HL-60 (cell line): ENCODE results near the gene BCAS4.

ENCODE experiments used
- DNase-seq, 2 experiments: peaks; one replicate each; pipeline ENCODE4 v3.0.0-alpha.2; 2010 to 2020; ENCODE audit warnings: low read depth in 1 of 2, low spot score in 1 of 2
- H3K27ac ChIP-seq: fragments of 250-450 bp; sonication (Bioruptor Pico); replicated peaks from 2 replicates; pipeline ENCODE4 v1.5.1; 2020; ENCODE audit warnings: mild to moderate bottlenecking, moderate library complexity
- H3K27me3 ChIP-seq: fragments of 250-450 bp; sonication (Bioruptor Pico); 2 replicates; pipeline ENCODE4 v1.5.1; 2021; ENCODE audit warnings: mild to moderate bottlenecking, moderate library complexity; ENCODE audit not compliant: insufficient read depth, poor library complexity, severe bottlenecking
- H3K4me3 ChIP-seq: replicated peaks from 2 replicates; pipeline ENCODE4 v1.5.1; 2011; ENCODE audit warnings: mild to moderate bottlenecking, control low read depth, low read length; ENCODE audit not compliant: insufficient read depth
- GABPA ChIP-seq: IDR thresholded peaks from 2 replicates; pipeline ENCODE4 v1.6.1; 2012; ENCODE audit warnings: low read depth
- POLR2AphosphoS5 ChIP-seq: IDR thresholded peaks from 2 replicates; pipeline ENCODE4 v1.6.1; 2012; ENCODE audit warnings: low read depth
- SPI1 ChIP-seq: IDR thresholded peaks from 2 replicates; pipeline ENCODE4 v1.6.1; 2012; ENCODE audit warnings: low read depth, mild to moderate bottlenecking, borderline replicate concordance
- TF ChIP-seq, protein P1 (sequence below): IDR thresholded peaks from 2 replicates; pipeline ENCODE4 v1.6.1; 2012; ENCODE audit warnings: low read depth; ENCODE audit not compliant: insufficient replicate concordance
- TF ChIP-seq, protein P2 (sequence below): IDR thresholded peaks from one replicate; pipeline ENCODE4 v1.5.1; 2011; ENCODE audit warnings: low read length, control low read depth, inconsistent platforms; ENCODE audit not compliant: insufficient read depth

BCAS4 gene

DNA sequence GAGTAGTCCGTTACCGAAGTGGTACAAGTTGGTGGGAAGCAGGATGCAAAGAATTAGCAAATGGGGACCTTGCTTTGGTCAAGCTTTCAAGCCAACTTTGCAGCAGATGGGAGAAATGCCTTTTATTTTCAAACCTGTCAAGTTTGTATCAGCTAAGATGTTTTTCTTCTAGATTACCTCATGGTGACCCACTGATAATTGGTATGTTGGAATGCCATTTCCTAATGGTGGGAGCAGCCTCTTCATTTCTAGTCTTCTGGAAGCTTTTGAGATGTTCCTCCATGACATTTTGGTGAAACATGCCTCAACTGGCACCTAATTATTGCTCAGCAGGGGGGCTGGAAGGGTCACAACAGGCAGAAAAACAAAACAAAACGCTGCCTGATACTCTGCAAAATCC lies 92.7 kb downstream of the BCAS4 start:
- H3K27ac ChIP-seq: no peak overlapping the region
- no peak for DNase-seq
- no peak overlapping the region for H3K4me3 ChIP-seq
- H3K27me3 ChIP-seq: no peaks in the 10 kb centered on the region
- TF ChIP-seq, protein P1, sequence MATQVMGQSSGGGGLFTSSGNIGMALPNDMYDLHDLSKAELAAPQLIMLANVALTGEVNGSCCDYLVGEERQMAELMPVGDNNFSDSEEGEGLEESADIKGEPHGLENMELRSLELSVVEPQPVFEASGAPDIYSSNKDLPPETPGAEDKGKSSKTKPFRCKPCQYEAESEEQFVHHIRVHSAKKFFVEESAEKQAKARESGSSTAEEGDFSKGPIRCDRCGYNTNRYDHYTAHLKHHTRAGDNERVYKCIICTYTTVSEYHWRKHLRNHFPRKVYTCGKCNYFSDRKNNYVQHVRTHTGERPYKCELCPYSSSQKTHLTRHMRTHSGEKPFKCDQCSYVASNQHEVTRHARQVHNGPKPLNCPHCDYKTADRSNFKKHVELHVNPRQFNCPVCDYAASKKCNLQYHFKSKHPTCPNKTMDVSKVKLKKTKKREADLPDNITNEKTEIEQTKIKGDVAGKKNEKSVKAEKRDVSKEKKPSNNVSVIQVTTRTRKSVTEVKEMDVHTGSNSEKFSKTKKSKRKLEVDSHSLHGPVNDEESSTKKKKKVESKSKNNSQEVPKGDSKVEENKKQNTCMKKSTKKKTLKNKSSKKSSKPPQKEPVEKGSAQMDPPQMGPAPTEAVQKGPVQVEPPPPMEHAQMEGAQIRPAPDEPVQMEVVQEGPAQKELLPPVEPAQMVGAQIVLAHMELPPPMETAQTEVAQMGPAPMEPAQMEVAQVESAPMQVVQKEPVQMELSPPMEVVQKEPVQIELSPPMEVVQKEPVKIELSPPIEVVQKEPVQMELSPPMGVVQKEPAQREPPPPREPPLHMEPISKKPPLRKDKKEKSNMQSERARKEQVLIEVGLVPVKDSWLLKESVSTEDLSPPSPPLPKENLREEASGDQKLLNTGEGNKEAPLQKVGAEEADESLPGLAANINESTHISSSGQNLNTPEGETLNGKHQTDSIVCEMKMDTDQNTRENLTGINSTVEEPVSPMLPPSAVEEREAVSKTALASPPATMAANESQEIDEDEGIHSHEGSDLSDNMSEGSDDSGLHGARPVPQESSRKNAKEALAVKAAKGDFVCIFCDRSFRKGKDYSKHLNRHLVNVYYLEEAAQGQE: no peak
- TF ChIP-seq GABPA (no peak), SPI1 (no peak), POLR2AphosphoS5 (no peak)
- TF ChIP-seq, protein P2, sequence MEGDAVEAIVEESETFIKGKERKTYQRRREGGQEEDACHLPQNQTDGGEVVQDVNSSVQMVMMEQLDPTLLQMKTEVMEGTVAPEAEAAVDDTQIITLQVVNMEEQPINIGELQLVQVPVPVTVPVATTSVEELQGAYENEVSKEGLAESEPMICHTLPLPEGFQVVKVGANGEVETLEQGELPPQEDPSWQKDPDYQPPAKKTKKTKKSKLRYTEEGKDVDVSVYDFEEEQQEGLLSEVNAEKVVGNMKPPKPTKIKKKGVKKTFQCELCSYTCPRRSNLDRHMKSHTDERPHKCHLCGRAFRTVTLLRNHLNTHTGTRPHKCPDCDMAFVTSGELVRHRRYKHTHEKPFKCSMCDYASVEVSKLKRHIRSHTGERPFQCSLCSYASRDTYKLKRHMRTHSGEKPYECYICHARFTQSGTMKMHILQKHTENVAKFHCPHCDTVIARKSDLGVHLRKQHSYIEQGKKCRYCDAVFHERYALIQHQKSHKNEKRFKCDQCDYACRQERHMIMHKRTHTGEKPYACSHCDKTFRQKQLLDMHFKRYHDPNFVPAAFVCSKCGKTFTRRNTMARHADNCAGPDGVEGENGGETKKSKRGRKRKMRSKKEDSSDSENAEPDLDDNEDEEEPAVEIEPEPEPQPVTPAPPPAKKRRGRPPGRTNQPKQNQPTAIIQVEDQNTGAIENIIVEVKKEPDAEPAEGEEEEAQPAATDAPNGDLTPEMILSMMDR: no peak

DNA sequence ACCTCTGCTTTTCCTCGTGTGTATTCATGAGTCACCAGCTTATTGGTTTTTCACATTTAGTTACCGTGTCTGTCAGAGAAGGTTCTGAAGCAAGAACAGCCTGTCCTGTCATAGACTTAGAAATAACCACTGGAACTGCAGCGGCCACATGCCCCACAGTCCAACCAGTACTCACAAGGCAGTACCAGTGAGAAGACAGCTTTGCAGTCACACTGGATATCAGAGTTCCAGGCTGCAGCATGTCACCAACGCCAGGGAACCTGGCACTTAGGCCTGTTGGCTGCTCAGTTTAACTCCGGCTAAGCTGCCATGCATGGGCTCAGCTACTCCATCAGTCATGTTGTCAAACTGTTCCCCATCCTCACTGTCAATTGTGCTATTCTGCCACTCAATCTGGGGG lies 96.3 kb downstream of the BCAS4 start:
- Histone ChIP-seq H3K27me3 (no peaks in the 10 kb centered on the region), H3K4me3 (no peak overlapping the region), H3K27ac (no peak overlapping the region)
- no peak for DNase-seq
- TF ChIP-seq, protein P1: no peak
- TF ChIP-seq, protein P2: no peak
- TF ChIP-seq SPI1: no peak

DNA sequence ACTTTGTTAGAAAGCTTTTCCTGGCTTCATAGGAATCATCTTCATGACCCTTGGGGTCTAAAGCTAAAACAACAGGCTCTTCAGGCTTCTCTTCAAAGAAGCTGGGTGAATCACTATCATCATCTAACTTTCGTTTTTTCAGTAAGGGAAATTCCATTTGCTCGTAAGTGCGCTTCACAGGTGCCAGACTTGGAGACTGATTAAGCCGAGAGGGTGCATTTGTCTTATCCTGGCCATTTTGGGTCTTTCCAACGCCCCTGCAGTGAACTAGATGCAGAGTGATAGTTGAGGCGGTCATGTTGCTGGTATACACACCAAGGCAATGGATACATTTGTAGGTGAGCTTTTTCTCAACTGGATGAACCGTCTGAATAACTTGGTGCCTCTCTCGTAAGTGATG lies 97.5 kb downstream of the BCAS4 start:
- Histone ChIP-seq H3K4me3 (no peak overlapping the region), H3K27me3 (no peaks in the 10 kb centered on the region), H3K27ac (no peak overlapping the region)
- TF ChIP-seq, protein P2: no peak
- no peak for TF ChIP-seq SPI1
- no peak for TF ChIP-seq GABPA
- TF ChIP-seq, protein P1: no peak
- no peak for TF ChIP-seq POLR2AphosphoS5
- no peak for DNase-seq
